H9 (cell line): ENCODE results near the gene HNF1A. TPM values are rescaled to one million over a fixed set of nuclear protein-coding genes. Genes with fewer than 3 reads are reported as not detected.

Source experiments
- DNase-seq: peaks from one replicate; pipeline ENCODE4 v3.0.0-alpha.2; 2017
- H2AFZ ChIP-seq: one replicate; pipeline ENCODE4 v1.6.1; 2013; ENCODE audit warnings: mild to moderate bottlenecking, low read length, control low read depth, moderate library complexity
- H2AK5ac ChIP-seq: 2 replicates; pipeline ENCODE4 v1.6.1; 2013; ENCODE audit warnings: low read length, control low read depth, mixed read lengths; ENCODE audit not compliant: insufficient read length
- H2BK120ac ChIP-seq: one replicate; pipeline ENCODE4 v1.6.1; 2013; ENCODE audit warnings: low read depth, mild to moderate bottlenecking, low read length, control low read depth, inconsistent platforms; ENCODE audit not compliant: poor library complexity, severe bottlenecking
- H2BK12ac ChIP-seq: 2 replicates; pipeline ENCODE4 v1.6.1; 2013; ENCODE audit warnings: low read length, control low read depth, mixed read lengths, low read depth; ENCODE audit not compliant: insufficient read length
- H2BK15ac ChIP-seq: 2 replicates; pipeline ENCODE4 v1.6.1; 2013; ENCODE audit warnings: low read depth, low read length, control low read depth
- H2BK20ac ChIP-seq: one replicate; pipeline ENCODE4 v1.6.1; 2013; ENCODE audit warnings: low read depth, mild to moderate bottlenecking, low read length, control low read depth, inconsistent platforms; ENCODE audit not compliant: poor library complexity, severe bottlenecking
- H2BK5ac ChIP-seq: 2 replicates; pipeline ENCODE4 v1.6.1; 2013; ENCODE audit warnings: low read length, control low read depth, mixed read lengths; ENCODE audit not compliant: insufficient read length
- H3K14ac ChIP-seq: 2 replicates; pipeline ENCODE4 v1.6.1; 2013; ENCODE audit warnings: low read length, control low read depth; ENCODE audit not compliant: insufficient read depth
- H3K18ac ChIP-seq: 2 replicates; pipeline ENCODE4 v1.6.1; 2013; ENCODE audit warnings: low read depth, mild to moderate bottlenecking, mixed read lengths, low read length, control low read depth; ENCODE audit not compliant: insufficient read length
- H3K23ac ChIP-seq: 2 replicates; pipeline ENCODE4 v1.6.1; 2013; ENCODE audit warnings: low read length, control low read depth, mixed read lengths, low read depth; ENCODE audit not compliant: insufficient read length
- H3K23me2 ChIP-seq: 2 replicates; pipeline ENCODE4 v1.6.1; 2013; ENCODE audit warnings: low read depth, mild to moderate bottlenecking, mixed read lengths, low read length, control low read depth; ENCODE audit not compliant: insufficient read length, poor library complexity, severe bottlenecking
- H3K27ac ChIP-seq: 2 replicates; pipeline ENCODE4 v1.5.1; 2013; ENCODE audit warnings: low read length, control low read depth, mixed read lengths, low read depth; ENCODE audit not compliant: insufficient read length
- H3K27me3 ChIP-seq: 2 replicates; pipeline ENCODE4 v1.6.1; 2013; ENCODE audit warnings: low read length, control low read depth, inconsistent platforms; ENCODE audit not compliant: insufficient read depth
- H3K4ac ChIP-seq: 2 replicates; pipeline ENCODE4 v1.6.1; 2013; ENCODE audit warnings: low read depth, mild to moderate bottlenecking, control low read depth, inconsistent platforms, low read length, moderate library complexity
- H3K4me1 ChIP-seq: 2 replicates; pipeline ENCODE4 v1.6.1; 2013; ENCODE audit warnings: low read length, control low read depth, inconsistent platforms; ENCODE audit not compliant: insufficient read depth
- H3K4me2 ChIP-seq: 2 replicates; pipeline ENCODE4 v1.6.1; 2013; ENCODE audit warnings: low read length, control low read depth, mixed read lengths; ENCODE audit not compliant: insufficient read length, insufficient read depth
- H3K56ac ChIP-seq: 2 replicates; pipeline ENCODE4 v1.6.1; 2013; ENCODE audit warnings: low read depth, mild to moderate bottlenecking, mixed read lengths, low read length, control low read depth; ENCODE audit not compliant: insufficient read length
- H3K79me1 ChIP-seq: 2 replicates; pipeline ENCODE4 v1.6.1; 2013; ENCODE audit warnings: low read depth, mild to moderate bottlenecking, moderate library complexity, low read length, control low read depth, inconsistent platforms; ENCODE audit not compliant: insufficient read depth, poor library complexity, severe bottlenecking
- H3K79me2 ChIP-seq: 2 replicates; pipeline ENCODE4 v1.6.1; 2013; ENCODE audit warnings: low read length, control low read depth, inconsistent platforms; ENCODE audit not compliant: insufficient read depth
- H3K9ac ChIP-seq: 2 replicates; pipeline ENCODE4 v1.6.1; 2013; ENCODE audit warnings: low read length, control low read depth, mixed read lengths; ENCODE audit not compliant: insufficient read length; ENCODE audit errors: extremely low read depth
- H3K9me3 ChIP-seq: one replicate; pipeline ENCODE4 v1.6.1; 2013; ENCODE audit warnings: low read depth, low read length, inconsistent platforms; ENCODE audit not compliant: control insufficient read depth
- H3T11ph ChIP-seq: one replicate; pipeline ENCODE4 v1.6.1; 2013; ENCODE audit warnings: mild to moderate bottlenecking, low read length, control low read depth, inconsistent platforms
- H4K20me1 ChIP-seq: one replicate; pipeline ENCODE4 v1.6.1; 2013; ENCODE audit not compliant: control insufficient read depth, insufficient read length, insufficient read depth
- H4K5ac ChIP-seq: 2 replicates; pipeline ENCODE4 v1.6.1; 2013; ENCODE audit warnings: low read depth, mild to moderate bottlenecking, mixed read lengths, low read length, control low read depth; ENCODE audit not compliant: insufficient read length
- H4K8ac ChIP-seq: replicated peaks from 2 replicates; pipeline ENCODE4 v1.6.1; 2013; ENCODE audit warnings: low read length, control low read depth, mixed read lengths, low read depth; ENCODE audit not compliant: insufficient read length
- H4K91ac ChIP-seq: 2 replicates; pipeline ENCODE4 v1.6.1; 2013; ENCODE audit warnings: low read depth, mild to moderate bottlenecking, moderate library complexity, mixed read lengths, low read length, control low read depth; ENCODE audit not compliant: insufficient read length
- H3K27ac Mint-ChIP-seq, 3 experiments: 2 replicates in 2 of 3; 3 replicates in 1 of 3; pipeline ENCODE4 v1.8.0; 2020 to 2021; ENCODE audit warnings: mixed read lengths in 3 of 3, mild to moderate bottlenecking in 1 of 3, moderate library complexity in 1 of 3
- H3K27me3 Mint-ChIP-seq: 2 replicates; pipeline ENCODE4 v1.8.0; 2021; ENCODE audit warnings: low read depth, mild to moderate bottlenecking, moderate library complexity, mixed read lengths
- H3K36me3 Mint-ChIP-seq, 3 experiments: 2 replicates in 2 of 3; 3 replicates in 1 of 3; pipeline ENCODE4 v1.8.0; 2020 to 2021; ENCODE audit warnings: low read depth in 3 of 3, mixed read lengths in 3 of 3; ENCODE audit not compliant: insufficient read depth in 1 of 3
- H3K4me1 Mint-ChIP-seq, 2 experiments: 2 replicates each; pipeline ENCODE4 v1.8.0; 2020; ENCODE audit warnings: mixed read lengths in 2 of 2
- H3K4me3 Mint-ChIP-seq, 2 experiments: 2 replicates in 1 of 2; 3 replicates in 1 of 2; pipeline ENCODE4 v1.8.0; 2020 to 2021; ENCODE audit warnings: mild to moderate bottlenecking in 2 of 2, mixed read lengths in 2 of 2, moderate library complexity in 1 of 2
- H3K9me3 Mint-ChIP-seq, 2 experiments: 2 replicates in 1 of 2; 3 replicates in 1 of 2; pipeline ENCODE4 v1.8.0; 2020; ENCODE audit warnings: mild to moderate bottlenecking in 2 of 2, mixed read lengths in 2 of 2, moderate library complexity in 1 of 2
- CTCF ChIP-seq: fragments of 200-600 bp; sonication (generic); conservative IDR thresholded peaks from 3 replicates; pipeline ENCODE4 v1.8.0; 2021; ENCODE audit warnings: antibody characterized with exemption, mild to moderate bottlenecking
- WGBS: extraction: QIAGEN DNeasy Blood & Tissue Kit; methylation state at CpG from one replicate; pipeline ENCODE4 v1.1.7; 2013; ENCODE audit warnings: missing lambda C conversion rate, low lambda C conversion rate, mixed read lengths; ENCODE audit not compliant: insufficient read length; ENCODE audit errors: extremely low coverage; 5-methylcytosine and 5-hydroxymethylcytosine counted together
- total RNA-seq: library from RNA; stranded (reverse); gene quantifications from 2 replicates; pipeline ENCODE4 v1.2.1, GENCODE V29; 2021

Gene HNF1A
- total RNA-seq, 1 experiment from 2014 or later, result not detected

GRCh38 chr12:120950807-120951206, 27.5 kb upstream of the HNF1A start:
- WGBS, result no CpG with 5 or more reads among the region's 5 CpGs
- no peak overlapping the region for H4K91ac ChIP-seq
- H3K9me3 ChIP-seq, result no peaks in the 10 kb centered on the region
- no peak overlapping the region for H3T11ph ChIP-seq
- no peak overlapping the region for H3K4me2 ChIP-seq
- H3K36me3 Mint-ChIP-seq, result no peaks in the 10 kb centered on the region
- H2AFZ ChIP-seq, result no peak overlapping the region
- no peaks in the 10 kb centered on the region for H3K4me1 Mint-ChIP-seq
- no peaks in the 10 kb centered on the region for H3K79me1 ChIP-seq
- no peak overlapping the region for H2AK5ac ChIP-seq
- no peak overlapping the region for H2BK5ac ChIP-seq
- no peak overlapping the region for H2BK15ac ChIP-seq
- H4K5ac ChIP-seq, result no peak overlapping the region
- no peak overlapping the region for H2BK12ac ChIP-seq
- H2BK20ac ChIP-seq, result no peak overlapping the region
- no peak overlapping the region for H3K18ac ChIP-seq
- no peaks in the 10 kb centered on the region for H3K4me1 ChIP-seq
- no peak for TF ChIP-seq CTCF
- H3K27me3 Mint-ChIP-seq, result no peaks in the 10 kb centered on the region
- no peak overlapping the region for H3K27ac ChIP-seq
- H4K20me1 ChIP-seq, result no peaks in the 10 kb centered on the region
- no peak overlapping the region for H3K27ac Mint-ChIP-seq
- peaks cover 2 to 3% of the 10 kb centered on the region in 2 experiments; a peak in 4 of 5 replicates for H3K9me3 Mint-ChIP-seq
- no peak for DNase-seq
- H3K23ac ChIP-seq, result no peak overlapping the region
- H4K8ac ChIP-seq, result no peak overlapping the region
- no peak overlapping the region for H3K9ac ChIP-seq
- H3K14ac ChIP-seq, result no peak overlapping the region
- no peak overlapping the region for H3K56ac ChIP-seq
- no peak overlapping the region for H2BK120ac ChIP-seq
- H3K4ac ChIP-seq, result no peak overlapping the region
- no peaks in the 10 kb centered on the region for H3K27me3 ChIP-seq
- H3K23me2 ChIP-seq, result no peaks in the 10 kb centered on the region
- no peak overlapping the region for H3K4me3 Mint-ChIP-seq
- H3K79me2 ChIP-seq, result no peaks in the 10 kb centered on the region
